Nephron (organoid): ENCODE results near the gene JAML.

Experiments
- H3K27ac Mint-ChIP-seq, 3 experiments: 2 replicates each; pipeline ENCODE4 v1.8.0; 2020; ENCODE audit warnings: mixed read lengths in 3 of 3, mild to moderate bottlenecking in 2 of 3, moderate library complexity in 1 of 3
- H3K27me3 Mint-ChIP-seq: 2 replicates; pipeline ENCODE4 v1.8.0; 2021; ENCODE audit warnings: low read depth, mild to moderate bottlenecking, moderate library complexity, mixed read lengths
- H3K36me3 Mint-ChIP-seq: 2 replicates; pipeline ENCODE4 v1.8.0; 2020; ENCODE audit warnings: low read depth, mixed read lengths
- H3K4me1 Mint-ChIP-seq: 2 replicates; pipeline ENCODE4 v1.8.0; 2020; ENCODE audit warnings: mixed read lengths
- H3K4me3 Mint-ChIP-seq, 3 experiments: 2 replicates each; pipeline ENCODE4 v1.8.0; 2020; ENCODE audit warnings: mild to moderate bottlenecking in 3 of 3, mixed read lengths in 3 of 3, moderate library complexity in 2 of 3
- H3K9me3 Mint-ChIP-seq: 2 replicates; pipeline ENCODE4 v1.8.0; 2020; ENCODE audit warnings: mixed read lengths
- CTCF ChIP-seq, 3 experiments: fragments of 200-600 bp; sonication (generic); IDR thresholded peaks; one replicate each; pipeline ENCODE4 v1.5.0; 2021; ENCODE audit warnings: antibody characterized with exemption in 3 of 3; ENCODE audit not compliant: unreplicated experiment in 3 of 3

The JAML gene

GRCh38 chr11:118226781-118227180 lies 2.0 kb upstream of the JAML start:
- no peaks in the 10 kb centered on the region for H3K4me1 Mint-ChIP-seq
- H3K36me3 Mint-ChIP-seq, result no peaks in the 10 kb centered on the region
- no peaks in the 10 kb centered on the region for H3K9me3 Mint-ChIP-seq
- H3K27me3 Mint-ChIP-seq, result peaks cover 31% of the 10 kb centered on the region
- TF ChIP-seq CTCF (IDR thresholded peaks at IDR 0.05; ENCODE audit: unreplicated experiment in 3 of 3), result no peak
- H3K4me3 Mint-ChIP-seq, result no peak overlapping the region
- no peak overlapping the region for H3K27ac Mint-ChIP-seq

DNA sequence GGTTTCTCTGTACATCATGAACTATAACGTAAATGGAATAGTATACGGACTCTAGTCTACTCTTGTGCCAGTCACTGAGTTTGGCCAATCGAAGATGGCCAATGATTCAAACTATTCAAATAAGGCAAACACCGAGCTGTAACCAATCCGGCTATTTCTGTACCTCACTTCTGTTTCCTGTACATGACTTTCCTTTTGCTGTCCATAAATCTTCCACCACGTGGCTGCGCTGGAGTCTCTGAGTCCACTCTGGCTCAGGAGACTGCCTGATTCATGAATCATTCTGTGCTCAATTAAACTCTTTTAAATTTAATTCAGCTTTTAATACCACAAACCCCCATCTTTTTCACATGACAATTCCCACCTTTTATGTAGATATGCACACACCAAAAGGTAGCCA lies 1.5 kb upstream of the JAML start:
- Mint-ChIP-seq H3K36me3 (no peaks in the 10 kb centered on the region), H3K27ac (no peak overlapping the region), H3K4me1 (no peaks in the 10 kb centered on the region), H3K4me3 (no peak overlapping the region), H3K9me3 (no peaks in the 10 kb centered on the region), H3K27me3 (peaks cover 36% of the 10 kb centered on the region)
- no peak for TF ChIP-seq CTCF (IDR thresholded peaks at IDR 0.05; ENCODE audit: unreplicated experiment in 3 of 3)

GRCh38 chr11:118223992-118224391 lies 819 bp downstream of the JAML start:
- no peak overlapping the region for H3K27ac Mint-ChIP-seq
- H3K9me3 Mint-ChIP-seq, result no peaks in the 10 kb centered on the region
- H3K4me1 Mint-ChIP-seq, result no peaks in the 10 kb centered on the region
- no peaks in the 10 kb centered on the region for H3K36me3 Mint-ChIP-seq
- H3K4me3 Mint-ChIP-seq, result no peak overlapping the region
- TF ChIP-seq CTCF (IDR thresholded peaks at IDR 0.05; ENCODE audit: unreplicated experiment in 3 of 3), result no peak
- H3K27me3 Mint-ChIP-seq, result peaks cover 57% of the 10 kb centered on the region

GRCh38 chr11:118223570-118223969 lies 1.2 kb downstream of the JAML start:
- H3K36me3 Mint-ChIP-seq, result no peaks in the 10 kb centered on the region
- no peak for TF ChIP-seq CTCF (IDR thresholded peaks at IDR 0.05; ENCODE audit: unreplicated experiment in 3 of 3)
- no peaks in the 10 kb centered on the region for H3K4me1 Mint-ChIP-seq
- no peak overlapping the region for H3K27ac Mint-ChIP-seq
- no peaks in the 10 kb centered on the region for H3K9me3 Mint-ChIP-seq
- peaks cover 60% of the 10 kb centered on the region for H3K27me3 Mint-ChIP-seq
- no peak overlapping the region for H3K4me3 Mint-ChIP-seq

- TF ChIP-seq CTCF (IDR thresholded peaks at IDR 0.05; ENCODE audit: unreplicated experiment in 3 of 3), result no peak
- Mint-ChIP-seq H3K4me3 (no peak overlapping the region), H3K27ac (no peak overlapping the region), H3K9me3 (no peaks in the 10 kb centered on the region), H3K27me3 (peaks cover 67% of the 10 kb centered on the region), H3K36me3 (no peaks in the 10 kb centered on the region), H3K4me1 (no peaks in the 10 kb centered on the region)
These were observed 2.4 kb downstream of the JAML start for GRCh38 chr11:118222437-118222836.

GRCh38 chr11:118221419-118221818 lies 3.4 kb downstream of the JAML start:
- TF ChIP-seq CTCF (IDR thresholded peaks at IDR 0.05; ENCODE audit: unreplicated experiment in 3 of 3), result no peak
- Mint-ChIP-seq H3K9me3 (no peaks in the 10 kb centered on the region), H3K4me1 (no peaks in the 10 kb centered on the region), H3K4me3 (no peak overlapping the region), H3K36me3 (no peaks in the 10 kb centered on the region), H3K27ac (no peak overlapping the region), H3K27me3 (peaks cover 75% of the 10 kb centered on the region)
